Neural progenitor cell (in vitro differentiated cells): ENCODE results near the gene KLHL40. TPM values are rescaled to one million over a fixed set of nuclear protein-coding genes. Genes with fewer than 3 reads are reported as not detected.

ENCODE experiments used
- DNase-seq: peaks from one replicate; pipeline ENCODE4 v3.0.0-alpha.2; 2016; ENCODE audit warnings: low spot score
- H2AFZ ChIP-seq: fragments of 200-600 bp; sonication (generic); replicated peaks from 2 replicates; pipeline ENCODE4 v1.6.1; 2016; ENCODE audit warnings: antibody characterized with exemption
- H3F3A ChIP-seq: fragments of 200-600 bp; sonication (generic); 2 replicates; pipeline ENCODE4 v1.6.1; 2016; ENCODE audit warnings: antibody characterized with exemption, low read depth
- H3K27ac ChIP-seq: fragments of 200-600 bp; sonication (generic); 2 replicates; pipeline ENCODE4 v1.5.1; 2016; ENCODE audit warnings: mild to moderate bottlenecking
- H3K27me3 ChIP-seq: fragments of 200-600 bp; sonication (generic); 2 replicates; pipeline ENCODE4 v1.6.1; 2016; ENCODE audit warnings: mild to moderate bottlenecking, moderate library complexity
- H3K36me3 ChIP-seq: fragments of 200-600 bp; sonication (generic); 2 replicates; pipeline ENCODE4 v1.5.1; 2016
- H3K4me1 ChIP-seq: fragments of 200-600 bp; sonication (generic); 2 replicates; pipeline ENCODE4 v1.6.1; 2016; ENCODE audit warnings: mixed run types
- H3K4me2 ChIP-seq: fragments of 200-600 bp; sonication (generic); 2 replicates; pipeline ENCODE4 v1.6.1; 2016
- H3K4me3 ChIP-seq: fragments of 200-600 bp; sonication (generic); 2 replicates; pipeline ENCODE4 v1.5.1; 2016
- H3K79me2 ChIP-seq: fragments of 200-600 bp; sonication (generic); 2 replicates; pipeline ENCODE4 v1.6.1; 2016; ENCODE audit warnings: low read depth
- H3K9ac ChIP-seq: fragments of 200-600 bp; sonication (generic); 2 replicates; pipeline ENCODE4 v1.6.1; 2016
- H3K9me3 ChIP-seq: fragments of 200-600 bp; sonication (generic); 2 replicates; pipeline ENCODE4 v1.5.1; 2016; ENCODE audit warnings: low read depth
- H4K20me1 ChIP-seq: fragments of 200-600 bp; sonication (generic); 2 replicates; pipeline ENCODE4 v1.6.1; 2016; ENCODE audit warnings: low read depth
- H3K27ac Mint-ChIP-seq: 3 replicates; pipeline ENCODE4 v1.8.0; 2021; ENCODE audit warnings: mixed read lengths
- H3K27me3 Mint-ChIP-seq: 2 replicates; pipeline ENCODE4 v1.8.0; 2022; ENCODE audit warnings: low read depth, mild to moderate bottlenecking, inconsistent platforms, moderate library complexity, mixed read lengths; ENCODE audit not compliant: insufficient read depth
- H3K36me3 Mint-ChIP-seq: 3 replicates; pipeline ENCODE4 v1.8.0; 2021; ENCODE audit warnings: mixed read lengths
- H3K4me1 Mint-ChIP-seq: 3 replicates; pipeline ENCODE4 v1.8.0; 2021; ENCODE audit warnings: mixed read lengths
- H3K4me3 Mint-ChIP-seq: 3 replicates; pipeline ENCODE4 v1.8.0; 2021; ENCODE audit warnings: mild to moderate bottlenecking, moderate library complexity, mixed read lengths
- H3K9me3 Mint-ChIP-seq: 3 replicates; pipeline ENCODE4 v1.8.0; 2020; ENCODE audit warnings: mixed read lengths
- EZH2 ChIP-seq: fragments of 200-600 bp; sonication (generic); IDR thresholded peaks from 2 replicates; pipeline ENCODE4 v1.6.1; 2017; ENCODE audit warnings: antibody characterized with exemption, mild to moderate bottlenecking, moderate library complexity
- EZH2phosphoT487 ChIP-seq: fragments of 200-600 bp; sonication (generic); IDR thresholded peaks from 2 replicates; pipeline ENCODE4 v1.6.1; 2017; ENCODE audit warnings: antibody characterized with exemption
- total RNA-seq: library from RNA; depleted of rRNA; stranded (reverse); fragments of >200 nt; gene quantifications from 2 replicates; pipeline ENCODE4 v1.2.3, GENCODE V29; 2015; ENCODE audit warnings: low replicate concordance
- TF ChIP-seq, protein P1 (sequence below): fragments of 200-600 bp; sonication (generic); IDR thresholded peaks from 2 replicates; pipeline ENCODE4 v1.5.1; 2017; ENCODE audit warnings: antibody characterized with exemption, mild to moderate bottlenecking

KLHL40 gene
- total RNA-seq, 1 donor from 2014 or later, result not detected

- Mint-ChIP-seq H3K4me1 (peaks cover 8% of the 10 kb centered on the region), H3K27ac (no peak overlapping the region)
- H3K27ac ChIP-seq, result no peak overlapping the region
Measured at GRCh38 chr3:42685891-42686820, 819 bp downstream of the KLHL40 start.

DNA sequence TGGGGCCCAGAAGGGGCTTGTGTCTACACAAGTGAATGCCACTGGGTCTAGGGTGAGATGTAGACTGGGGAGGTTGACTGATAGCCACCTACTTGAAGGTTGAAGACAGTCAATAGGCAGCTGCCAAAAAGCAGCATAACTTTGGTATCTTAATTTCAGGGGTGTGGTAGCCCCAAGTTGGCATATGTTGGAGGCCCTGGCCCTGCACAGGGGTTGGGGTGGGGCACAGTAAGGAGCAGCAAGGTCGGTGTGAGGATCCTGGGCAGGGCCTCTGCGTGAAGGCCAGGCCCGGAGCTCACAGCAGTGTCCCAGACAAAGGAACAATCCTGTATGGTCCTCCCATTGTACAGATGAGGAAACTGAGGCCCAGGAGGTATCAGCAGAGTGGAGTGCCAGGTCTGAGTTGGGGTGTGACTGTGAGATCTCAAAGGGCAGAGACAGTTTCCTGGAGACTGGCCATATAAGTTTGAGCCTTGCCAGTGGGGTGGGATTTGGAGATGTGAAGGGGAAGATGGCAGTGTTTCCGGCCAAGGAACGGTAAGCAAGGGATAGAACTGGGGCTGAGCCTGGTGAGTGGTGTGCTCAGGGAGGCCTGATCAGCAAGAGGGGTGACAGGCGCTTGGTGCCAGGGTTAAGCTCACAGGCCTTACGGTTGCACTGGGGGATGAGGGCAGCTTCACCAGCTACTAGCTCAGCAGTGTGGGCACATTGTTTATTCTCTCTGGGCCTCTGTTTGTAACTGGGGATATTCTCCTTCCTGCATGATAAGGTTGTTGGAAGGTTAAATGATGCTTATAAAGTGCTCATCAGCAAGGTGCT lies 1.7 kb downstream of the KLHL40 start:
- Histone ChIP-seq H2AFZ (no peak overlapping the region), H3K9ac (no peak overlapping the region), H3K27ac (no peak overlapping the region), H3K4me2 (no peak overlapping the region), H4K20me1 (no peaks in the 10 kb centered on the region), H3K4me3 (no peak overlapping the region), H3K36me3 (no peaks in the 10 kb centered on the region), H3K9me3 (no peaks in the 10 kb centered on the region), H3F3A (no peaks in the 10 kb centered on the region), H3K27me3 (no peaks in the 10 kb centered on the region), H3K4me1 (peaks cover 7% of the 10 kb centered on the region), H3K79me2 (no peaks in the 10 kb centered on the region)
- no peaks in the 10 kb centered on the region for H3K9me3 Mint-ChIP-seq
- no peak overlapping the region for H3K27ac Mint-ChIP-seq
- H3K4me1 Mint-ChIP-seq, result peaks cover 8% of the 10 kb centered on the region
- DNase-seq, result no peak
- TF ChIP-seq EZH2, result no peak
- no peak for TF ChIP-seq EZH2phosphoT487
- TF ChIP-seq, protein P1, sequence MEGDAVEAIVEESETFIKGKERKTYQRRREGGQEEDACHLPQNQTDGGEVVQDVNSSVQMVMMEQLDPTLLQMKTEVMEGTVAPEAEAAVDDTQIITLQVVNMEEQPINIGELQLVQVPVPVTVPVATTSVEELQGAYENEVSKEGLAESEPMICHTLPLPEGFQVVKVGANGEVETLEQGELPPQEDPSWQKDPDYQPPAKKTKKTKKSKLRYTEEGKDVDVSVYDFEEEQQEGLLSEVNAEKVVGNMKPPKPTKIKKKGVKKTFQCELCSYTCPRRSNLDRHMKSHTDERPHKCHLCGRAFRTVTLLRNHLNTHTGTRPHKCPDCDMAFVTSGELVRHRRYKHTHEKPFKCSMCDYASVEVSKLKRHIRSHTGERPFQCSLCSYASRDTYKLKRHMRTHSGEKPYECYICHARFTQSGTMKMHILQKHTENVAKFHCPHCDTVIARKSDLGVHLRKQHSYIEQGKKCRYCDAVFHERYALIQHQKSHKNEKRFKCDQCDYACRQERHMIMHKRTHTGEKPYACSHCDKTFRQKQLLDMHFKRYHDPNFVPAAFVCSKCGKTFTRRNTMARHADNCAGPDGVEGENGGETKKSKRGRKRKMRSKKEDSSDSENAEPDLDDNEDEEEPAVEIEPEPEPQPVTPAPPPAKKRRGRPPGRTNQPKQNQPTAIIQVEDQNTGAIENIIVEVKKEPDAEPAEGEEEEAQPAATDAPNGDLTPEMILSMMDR, result no peak
- H3K4me3 Mint-ChIP-seq, result no peak overlapping the region
- H3K27me3 Mint-ChIP-seq, result peaks cover 4% of the 10 kb centered on the region
- no peaks in the 10 kb centered on the region for H3K36me3 Mint-ChIP-seq

More at GRCh38 chr3:42685891-42686820, 819 bp downstream of the KLHL40 start:
- no peaks in the 10 kb centered on the region for H3K9me3 Mint-ChIP-seq
- H3K36me3 ChIP-seq, result no peaks in the 10 kb centered on the region
- H3K4me3 ChIP-seq, result no peak overlapping the region
- H3K9ac ChIP-seq, result no peak overlapping the region
- no peaks in the 10 kb centered on the region for H3K27me3 ChIP-seq
- no peak overlapping the region for H3K4me2 ChIP-seq
- H3K79me2 ChIP-seq, result no peaks in the 10 kb centered on the region
- no peak overlapping the region for H2AFZ ChIP-seq
- no peaks in the 10 kb centered on the region for H3F3A ChIP-seq
- H3K27me3 Mint-ChIP-seq, result peaks cover 2% of the 10 kb centered on the region
- H3K4me3 Mint-ChIP-seq, result no peak overlapping the region
- H3K9me3 ChIP-seq, result no peaks in the 10 kb centered on the region
- H3K36me3 Mint-ChIP-seq, result no peaks in the 10 kb centered on the region
- DNase-seq, result no peak
- H3K4me1 ChIP-seq, result peaks cover 7% of the 10 kb centered on the region
- TF ChIP-seq EZH2phosphoT487 (no peak), EZH2 (no peak)
- TF ChIP-seq, protein P1, result no peak
- no peaks in the 10 kb centered on the region for H4K20me1 ChIP-seq

DNA sequence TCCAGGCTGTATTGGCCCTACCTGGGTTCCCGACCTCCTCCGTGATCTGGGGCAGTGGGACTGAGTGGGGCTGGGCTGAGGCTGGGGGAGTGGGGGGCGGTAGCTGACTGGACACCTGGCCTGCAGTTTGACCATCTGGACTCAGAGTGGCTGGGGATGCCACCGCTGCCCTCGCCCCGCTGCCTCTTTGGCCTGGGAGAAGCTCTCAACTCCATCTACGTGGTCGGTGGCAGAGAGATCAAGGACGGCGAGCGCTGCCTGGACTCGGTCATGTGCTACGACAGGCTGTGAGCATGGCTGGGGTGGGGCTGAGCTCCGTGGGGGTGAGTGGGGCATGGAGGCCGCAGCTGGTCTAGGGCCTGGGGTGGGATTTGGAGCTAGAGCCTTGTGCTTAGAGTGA lies 2.7 kb downstream of the KLHL40 start:
- H3K27me3 ChIP-seq, result no peaks in the 10 kb centered on the region
- TF ChIP-seq EZH2 (no peak), EZH2phosphoT487 (no peak)
- TF ChIP-seq, protein P1, result no peak
- no peak for DNase-seq
- Mint-ChIP-seq H3K4me1 (peaks cover 8% of the 10 kb centered on the region), H3K27me3 (peaks cover 4% of the 10 kb centered on the region), H3K27ac (no peak overlapping the region), H3K36me3 (no peaks in the 10 kb centered on the region), H3K4me3 (no peak overlapping the region), H3K9me3 (no peaks in the 10 kb centered on the region)
- H3K27ac ChIP-seq, result no peak overlapping the region
- no peaks in the 10 kb centered on the region for H4K20me1 ChIP-seq
- H3K4me2 ChIP-seq, result no peak overlapping the region
- H3K4me1 ChIP-seq, result peaks cover 7% of the 10 kb centered on the region
- H3K4me3 ChIP-seq, result no peak overlapping the region
- no peak overlapping the region for H3K9ac ChIP-seq
- H3F3A ChIP-seq, result no peaks in the 10 kb centered on the region
- no peak overlapping the region for H2AFZ ChIP-seq
- no peaks in the 10 kb centered on the region for H3K9me3 ChIP-seq
- no peaks in the 10 kb centered on the region for H3K79me2 ChIP-seq
- no peaks in the 10 kb centered on the region for H3K36me3 ChIP-seq
